ENCODE measurements around the gene OSR1.

DNA sequence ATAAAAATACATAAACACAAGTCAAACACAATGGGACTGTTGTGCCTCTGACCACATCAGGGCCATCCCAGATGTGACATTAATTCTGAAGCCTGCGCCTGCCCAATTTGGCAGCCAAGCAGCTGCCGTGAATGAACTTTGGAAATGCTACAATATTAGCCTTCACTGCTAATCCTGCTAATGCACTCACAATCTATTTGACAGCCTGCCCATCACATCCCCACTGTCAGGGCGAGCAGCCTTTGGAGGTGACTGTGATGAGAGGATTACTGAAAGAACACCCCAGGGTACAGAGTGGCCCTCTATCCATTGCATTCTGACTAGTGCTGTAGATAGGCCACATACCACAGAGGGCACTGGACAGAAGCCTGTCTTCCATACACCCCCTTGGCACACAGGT, 21.6 kb downstream of the OSR1 start:
- TF ChIP-seq, protein P1, sequence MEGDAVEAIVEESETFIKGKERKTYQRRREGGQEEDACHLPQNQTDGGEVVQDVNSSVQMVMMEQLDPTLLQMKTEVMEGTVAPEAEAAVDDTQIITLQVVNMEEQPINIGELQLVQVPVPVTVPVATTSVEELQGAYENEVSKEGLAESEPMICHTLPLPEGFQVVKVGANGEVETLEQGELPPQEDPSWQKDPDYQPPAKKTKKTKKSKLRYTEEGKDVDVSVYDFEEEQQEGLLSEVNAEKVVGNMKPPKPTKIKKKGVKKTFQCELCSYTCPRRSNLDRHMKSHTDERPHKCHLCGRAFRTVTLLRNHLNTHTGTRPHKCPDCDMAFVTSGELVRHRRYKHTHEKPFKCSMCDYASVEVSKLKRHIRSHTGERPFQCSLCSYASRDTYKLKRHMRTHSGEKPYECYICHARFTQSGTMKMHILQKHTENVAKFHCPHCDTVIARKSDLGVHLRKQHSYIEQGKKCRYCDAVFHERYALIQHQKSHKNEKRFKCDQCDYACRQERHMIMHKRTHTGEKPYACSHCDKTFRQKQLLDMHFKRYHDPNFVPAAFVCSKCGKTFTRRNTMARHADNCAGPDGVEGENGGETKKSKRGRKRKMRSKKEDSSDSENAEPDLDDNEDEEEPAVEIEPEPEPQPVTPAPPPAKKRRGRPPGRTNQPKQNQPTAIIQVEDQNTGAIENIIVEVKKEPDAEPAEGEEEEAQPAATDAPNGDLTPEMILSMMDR (IDR thresholded peaks at IDR 0.05 in 8 of 11, conservative IDR thresholded peaks at IDR 0.05 in 3 of 11) = no peak
- no peak for TF ChIP-seq POLR2A (IDR thresholded peaks at IDR 0.05)

Data from spleen (tissue), 7 donors.